ENCODE measurements around the gene DLGAP4.

DNA sequence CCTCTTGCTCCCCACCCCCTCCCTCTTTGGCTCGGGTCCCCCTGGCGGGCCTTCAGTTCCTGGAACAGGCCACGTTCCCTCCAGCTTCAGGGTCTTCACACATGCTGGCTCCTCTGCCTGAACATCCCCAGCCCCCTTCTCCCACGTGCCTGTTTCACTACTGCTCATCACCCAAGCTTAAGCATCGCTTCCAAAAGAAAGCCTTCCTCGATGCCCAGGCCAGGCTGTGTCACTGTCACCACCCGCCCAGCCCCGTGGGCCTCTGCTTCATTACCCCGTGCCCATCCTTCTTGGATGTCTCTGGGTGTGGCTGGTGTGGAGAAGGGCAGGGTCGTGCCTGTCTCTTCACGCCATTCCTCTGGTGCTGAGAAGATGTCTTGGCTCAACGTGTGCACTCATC lies 2.8 kb downstream of the DLGAP4 start:
- no peak for TF ChIP-seq POLR2A (IDR thresholded peaks at IDR 0.05)
- TF ChIP-seq CTCF (IDR thresholded peaks at IDR 0.05 in 4 of 5, conservative IDR thresholded peaks at IDR 0.05 in 1 of 5), result no peak

Data from gastrocnemius medialis (tissue), 4 donors.